ENCODE measurements around the gene CCDC77.

GRCh38 chr12:449203-449602, 47.8 kb downstream of the CCDC77 start:
- TF ChIP-seq POLR2A (IDR thresholded peaks at IDR 0.05) (no peak), CTCF (IDR thresholded peaks at IDR 0.05) (no peak)

Measured in vagina (tissue), 2 donors.